A673 (cell line): ENCODE results near the gene IL33.

Experiments
- EZH2 ChIP-seq: fragments of 200-600 bp; sonication (generic); IDR thresholded peaks from 2 replicates; pipeline ENCODE4 v1.6.1; 2017; ENCODE audit warnings: borderline replicate concordance, low read depth, mild to moderate bottlenecking, mixed read lengths, antibody characterized with exemption, low read length; ENCODE audit not compliant: poor library complexity, severe bottlenecking
- TF ChIP-seq, protein P1 (sequence below): fragments of 300-800, 200-600 bp; sonication (generic); conservative IDR thresholded peaks from 2 replicates; pipeline ENCODE4 v1.5.1; 2017; ENCODE audit warnings: low read depth, mild to moderate bottlenecking, antibody characterized with exemption, low read length, moderate library complexity, mixed read lengths

DNA sequence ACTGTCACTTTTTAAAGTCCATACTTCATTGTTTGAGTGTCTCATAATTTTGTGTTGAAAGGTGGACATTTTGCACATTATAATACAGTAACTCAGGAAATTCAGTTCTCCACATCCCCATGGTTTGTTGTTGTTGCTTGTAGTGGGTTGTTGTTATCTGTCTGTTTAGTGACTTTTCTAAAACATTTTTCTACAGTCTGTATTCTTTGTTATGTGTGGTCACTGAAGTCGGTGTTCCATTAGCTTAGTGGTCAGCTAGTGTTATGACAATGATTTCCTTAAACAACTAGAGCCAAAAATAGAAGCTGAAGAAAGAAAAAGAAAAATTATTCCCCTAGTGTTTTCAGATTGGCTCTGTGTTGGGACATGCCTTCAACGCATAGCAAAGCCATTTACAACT lies 5.6 kb upstream of the IL33 start:
- TF ChIP-seq, protein P1, sequence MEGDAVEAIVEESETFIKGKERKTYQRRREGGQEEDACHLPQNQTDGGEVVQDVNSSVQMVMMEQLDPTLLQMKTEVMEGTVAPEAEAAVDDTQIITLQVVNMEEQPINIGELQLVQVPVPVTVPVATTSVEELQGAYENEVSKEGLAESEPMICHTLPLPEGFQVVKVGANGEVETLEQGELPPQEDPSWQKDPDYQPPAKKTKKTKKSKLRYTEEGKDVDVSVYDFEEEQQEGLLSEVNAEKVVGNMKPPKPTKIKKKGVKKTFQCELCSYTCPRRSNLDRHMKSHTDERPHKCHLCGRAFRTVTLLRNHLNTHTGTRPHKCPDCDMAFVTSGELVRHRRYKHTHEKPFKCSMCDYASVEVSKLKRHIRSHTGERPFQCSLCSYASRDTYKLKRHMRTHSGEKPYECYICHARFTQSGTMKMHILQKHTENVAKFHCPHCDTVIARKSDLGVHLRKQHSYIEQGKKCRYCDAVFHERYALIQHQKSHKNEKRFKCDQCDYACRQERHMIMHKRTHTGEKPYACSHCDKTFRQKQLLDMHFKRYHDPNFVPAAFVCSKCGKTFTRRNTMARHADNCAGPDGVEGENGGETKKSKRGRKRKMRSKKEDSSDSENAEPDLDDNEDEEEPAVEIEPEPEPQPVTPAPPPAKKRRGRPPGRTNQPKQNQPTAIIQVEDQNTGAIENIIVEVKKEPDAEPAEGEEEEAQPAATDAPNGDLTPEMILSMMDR = no peak
- TF ChIP-seq EZH2 = no peak
